Sigmoid colon (tissue), 7 donors: Measurements from ENCODE around the gene BAHCC1. TPM values are rescaled to one million over a fixed set of nuclear protein-coding genes. Genes with fewer than 3 reads are reported as not detected.

Experiments
- DNase-seq: peaks from one replicate; pipeline ENCODE4 v3.0.0-alpha.2; 2019
- H3K27ac ChIP-seq, 4 donors: fragments of 200-600 bp; sonication (generic); one replicate each; pipeline ENCODE4 v1.5.1; 2016 to 2019; ENCODE audit warnings: mild to moderate bottlenecking in 1 of 4
- H3K27me3 ChIP-seq, 3 donors: fragments of 200-600 bp; sonication (generic); one replicate each; pipeline ENCODE4 v1.5.1; 2019; ENCODE audit warnings: mild to moderate bottlenecking in 1 of 3
- H3K36me3 ChIP-seq, 4 donors: fragments of 200-600 bp; sonication (generic); one replicate each; pipeline ENCODE4 v1.5.1; 2016 to 2019
- H3K4me1 ChIP-seq, 4 donors: fragments of 200-600 bp; sonication (generic); one replicate each; pipeline ENCODE4 v1.5.1; 2017 to 2019
- H3K4me3 ChIP-seq, 4 donors: fragments of 200-600 bp; sonication (generic); one replicate each; pipeline ENCODE4 v1.5.1; 2017 to 2019; ENCODE audit warnings: mild to moderate bottlenecking in 2 of 4, moderate library complexity in 1 of 4
- H3K9me3 ChIP-seq, 4 donors: fragments of 200-600 bp in 3 of 4; sonication (generic) in 3 of 4; one replicate each; pipeline versions ENCODE4 v1.5.1 to v1.6.1; 2013 to 2019
- CTCF ChIP-seq, 4 experiments: fragments of 450-650 bp in 3 of 4; fragments of 200-600 bp in 1 of 4; IDR thresholded peaks; one replicate each; pipeline ENCODE4 v1.5.1; 2016 to 2019; ENCODE audit warnings: antibody characterized with exemption in 4 of 4, mild to moderate bottlenecking in 3 of 4, moderate library complexity in 2 of 4
- EP300 ChIP-seq, 4 donors: sonication (generic); formaldehyde crosslinking; IDR thresholded peaks; one replicate each; pipeline ENCODE4 v1.6.1; 2017; ENCODE audit warnings: antibody characterized with exemption in 4 of 4
- POLR2A ChIP-seq, 2 donors: fragments of 450-650 bp; IDR thresholded peaks; one replicate each; pipeline ENCODE4 v1.6.1; 2016; ENCODE audit warnings: antibody characterized with exemption in 2 of 2, mild to moderate bottlenecking in 2 of 2, moderate library complexity in 2 of 2
- POLR2AphosphoS5 ChIP-seq, 4 donors: sonication (generic); formaldehyde crosslinking; IDR thresholded peaks; one replicate each; pipeline ENCODE4 v1.6.1; 2017; ENCODE audit warnings: antibody characterized with exemption in 4 of 4
- WGBS, 2 donors: extraction: QIAGEN DNeasy Blood & Tissue Kit; methylation state at CpG; one replicate each; pipeline ENCODE4 v1.1.7; 2013; 5-methylcytosine and 5-hydroxymethylcytosine counted together
- intact Hi-C: fragments of 100-400 bp; cut with DNase I; formaldehyde crosslinking; loops from one replicate; pipeline ENCODE4 v1.15.1; 2023
- polyA plus RNA-seq, 3 donors: library from polyadenylated mRNA; stranded (reverse); fragments of 200-250 nt; gene quantifications; one replicate each; pipeline ENCODE4 v1.2.3, GENCODE V29; 2013
- total RNA-seq, 4 donors: library from RNA; depleted of rRNA; stranded (reverse); fragments of >200 nt; gene quantifications; one replicate each; pipeline ENCODE4 v1.1.0, GENCODE V29; 2016
- donor health status: healthy with polysubstance abuse.
- donor health status: Bipolar disorder and iron deficiency.
- donor health status: healthy.

The BAHCC1 gene
- total and polyA plus RNA-seq, 7 donors = 1.8 to 18.6 (median 6.4) TPM

GRCh38 chr17:81481815-81482505 is 86.7 kb downstream of the BAHCC1 start:
- DNase-seq = no peak
- no peaks in the 10 kb centered on the region for H3K9me3 ChIP-seq
- intact Hi-C loops = loop anchor here (5.0 kb wide), 1 partner anchor 80 kb away; no protein-coding TSS in a partner anchor
- no peak for TF ChIP-seq EP300 (IDR thresholded peaks at IDR 0.05)
- TF ChIP-seq CTCF (IDR thresholded peaks at IDR 0.05) = no peak
- no peak for TF ChIP-seq POLR2A (IDR thresholded peaks at IDR 0.05)
- TF ChIP-seq POLR2AphosphoS5 (IDR thresholded peaks at IDR 0.05) = no peak
- H3K36me3 ChIP-seq = no peaks in the 10 kb centered on the region
- peak overlapping the region; percentile 13 to 56 (median 42) for H3K4me3 ChIP-seq
- peaks cover 0 to 17% (median 6%) of the 10 kb centered on the region in 3 donors for H3K27me3 ChIP-seq
- peaks cover 0 to 39% (median 32%) of the 10 kb centered on the region in 4 donors for H3K4me1 ChIP-seq
- WGBS, 2 donors = 60 to 65% methylated on average over 18 of the region's 18 CpGs
- peak overlapping the region in 1 of 4 donors; percentile 10 for H3K27ac ChIP-seq

DNA sequence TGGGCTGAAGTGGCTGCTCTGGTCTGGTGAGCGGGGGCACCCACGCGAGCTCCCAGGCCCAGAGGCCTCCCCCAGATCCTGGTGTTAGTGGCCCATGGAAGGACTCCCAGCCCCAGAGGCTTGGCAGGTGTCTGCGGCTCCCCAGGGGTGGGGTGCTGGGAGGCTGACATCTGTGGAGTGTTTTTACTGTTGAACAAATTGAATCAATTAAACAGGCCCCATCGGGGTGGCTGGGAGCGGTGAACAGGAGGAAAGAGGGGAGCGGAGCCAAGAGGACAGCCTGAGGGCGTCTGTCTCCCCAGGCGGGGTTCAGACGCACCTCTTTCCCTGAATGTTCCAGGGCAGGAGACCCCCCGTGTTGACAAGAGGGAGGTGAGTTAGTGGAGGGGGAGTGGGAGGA is 87.4 kb downstream of the BAHCC1 start:
- H3K36me3 ChIP-seq = no peaks in the 10 kb centered on the region
- H3K27me3 ChIP-seq = peaks cover 0 to 17% (median 6%) of the 10 kb centered on the region in 3 donors
- no peak overlapping the region for H3K4me3 ChIP-seq
- no peak for DNase-seq
- WGBS, 2 donors = 65 to 70% methylated on average over 11 of the region's 11 CpGs
- H3K27ac ChIP-seq = no peak overlapping the region
- H3K4me1 ChIP-seq = peaks cover 0 to 46% (median 37%) of the 10 kb centered on the region in 4 donors
- H3K9me3 ChIP-seq = no peaks in the 10 kb centered on the region
- no peak for TF ChIP-seq POLR2AphosphoS5 (IDR thresholded peaks at IDR 0.05)
- no peak for TF ChIP-seq EP300 (IDR thresholded peaks at IDR 0.05)
- intact Hi-C loops = loop anchor here (5.0 kb wide), 1 partner anchor 80 kb away; no protein-coding TSS in a partner anchor

DNA sequence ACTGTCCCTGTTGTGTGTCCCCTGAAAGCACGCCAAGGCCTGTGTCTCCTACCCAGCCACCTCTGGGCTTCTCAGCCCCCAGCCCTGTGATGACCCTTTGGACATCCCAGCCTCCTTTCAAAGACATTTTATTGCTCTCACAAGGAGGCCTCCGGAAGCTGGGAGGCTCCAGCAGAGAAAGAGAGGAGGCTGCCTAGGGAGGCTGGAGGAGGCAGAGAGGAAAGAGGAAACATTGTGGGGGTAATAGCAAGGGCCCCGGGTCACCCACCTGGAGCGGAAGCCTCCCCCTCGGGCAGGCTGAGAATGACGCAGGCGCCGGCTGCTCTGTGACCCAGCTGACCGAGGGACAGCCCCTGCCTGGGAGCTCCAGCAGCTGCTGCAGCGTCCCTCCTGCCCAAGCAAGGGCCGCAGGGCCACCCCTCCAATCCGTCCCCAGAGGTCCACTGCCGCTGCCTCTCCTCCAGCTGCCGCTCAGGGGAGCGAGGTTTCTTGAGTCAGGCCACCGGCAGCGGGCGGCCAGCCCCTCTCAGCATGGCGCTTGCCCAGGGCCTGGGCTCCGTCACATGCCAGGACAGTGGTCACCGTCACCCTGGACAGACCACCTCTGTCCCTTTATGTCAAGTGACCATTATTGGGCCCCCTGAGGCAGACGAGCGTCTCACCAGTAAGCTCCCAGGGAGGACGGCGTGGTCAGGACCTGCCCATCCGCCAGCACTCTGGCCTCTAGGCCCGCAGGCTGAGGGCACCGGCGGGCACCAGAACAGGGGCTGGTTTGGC is 88.0 kb downstream of the BAHCC1 start:
- Histone ChIP-seq H3K27ac (no peak overlapping the region), H3K4me3 (peak overlapping the region in 3 of 4 donors; percentile 34 to 51 (median 44)), H3K4me1 (peaks cover 0 to 50% (median 39%) of the 10 kb centered on the region in 4 donors), H3K9me3 (no peaks in the 10 kb centered on the region), H3K27me3 (peaks cover 0 to 17% (median 6%) of the 10 kb centered on the region in 3 donors), H3K36me3 (no peaks in the 10 kb centered on the region)
- intact Hi-C loops = loop anchor here (5.0 kb wide), 1 partner anchor 81 kb away; no protein-coding TSS in a partner anchor
- peak; percentile 80 for DNase-seq
- TF ChIP-seq CTCF (IDR thresholded peaks at IDR 0.05) (no peak), EP300 (IDR thresholded peaks at IDR 0.05) (no peak), POLR2AphosphoS5 (IDR thresholded peaks at IDR 0.05) (peak in 1 of 4 donors; percentile 8), POLR2A (IDR thresholded peaks at IDR 0.05) (no peak)
- WGBS, 2 donors = 48 to 66% methylated on average over 29 of the region's 29 CpGs

- H3K27me3 ChIP-seq = peaks cover 0 to 17% (median 6%) of the 10 kb centered on the region in 3 donors
- peak overlapping the region in 1 of 4 donors; percentile 26 for H3K27ac ChIP-seq
- H3K4me1 ChIP-seq = peaks cover 0 to 56% (median 44%) of the 10 kb centered on the region in 4 donors
- 7 to 9% methylated on average over 32 of the region's 32 CpGs for WGBS, 2 donors
- TF ChIP-seq CTCF (IDR thresholded peaks at IDR 0.05) = no peak
- no peak for TF ChIP-seq POLR2AphosphoS5 (IDR thresholded peaks at IDR 0.05)
- TF ChIP-seq POLR2A (IDR thresholded peaks at IDR 0.05) = no peak
- no peak for TF ChIP-seq EP300 (IDR thresholded peaks at IDR 0.05)
- DNase-seq = no peak
- no peaks in the 10 kb centered on the region for H3K9me3 ChIP-seq
- no peaks in the 10 kb centered on the region for H3K36me3 ChIP-seq
- H3K4me3 ChIP-seq = peak overlapping the region in 3 of 4 donors; percentile 34 to 51 (median 44)
- intact Hi-C loops = loop anchor here (1.0 to 5.0 kb wide), 3 partner anchors 82 to 229 kb away; no protein-coding TSS in a partner anchor
Measured at GRCh38 chr17:81483862-81484194, 88.6 kb downstream of the BAHCC1 start.
